ENCODE data around the gene TOMM40.

DNA sequence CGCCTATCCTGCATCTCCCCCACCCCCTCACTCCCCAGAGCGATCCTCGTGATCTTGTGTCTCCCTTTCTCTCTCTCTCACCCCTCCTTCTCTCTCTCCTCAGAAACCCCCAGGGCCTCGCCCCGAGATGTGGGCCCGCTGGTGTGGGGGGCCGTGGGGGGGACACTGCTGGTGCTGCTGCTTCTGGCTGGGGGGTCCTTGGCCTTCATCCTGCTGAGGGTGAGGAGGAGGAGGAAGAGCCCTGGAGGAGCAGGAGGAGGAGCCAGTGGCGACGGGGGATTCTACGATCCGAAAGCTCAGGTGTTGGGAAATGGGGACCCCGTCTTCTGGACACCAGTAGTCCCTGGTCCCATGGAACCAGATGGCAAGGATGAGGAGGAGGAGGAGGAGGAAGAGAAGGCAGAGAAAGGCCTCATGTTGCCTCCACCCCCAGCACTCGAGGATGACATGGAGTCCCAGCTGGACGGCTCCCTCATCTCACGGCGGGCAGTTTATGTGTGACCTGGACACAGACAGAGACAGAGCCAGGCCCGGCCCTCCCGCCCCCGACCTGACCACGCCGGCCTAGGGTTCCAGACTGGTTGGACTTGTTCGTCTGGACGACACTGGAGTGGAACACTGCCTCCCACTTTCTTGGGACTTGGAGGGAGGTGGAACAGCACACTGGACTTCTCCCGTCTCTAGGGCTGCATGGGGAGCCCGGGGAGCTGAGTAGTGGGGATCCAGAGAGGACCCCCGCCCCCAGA is 12.8 kb upstream of the TOMM40 start:
- TF ChIP-seq, protein P1, sequence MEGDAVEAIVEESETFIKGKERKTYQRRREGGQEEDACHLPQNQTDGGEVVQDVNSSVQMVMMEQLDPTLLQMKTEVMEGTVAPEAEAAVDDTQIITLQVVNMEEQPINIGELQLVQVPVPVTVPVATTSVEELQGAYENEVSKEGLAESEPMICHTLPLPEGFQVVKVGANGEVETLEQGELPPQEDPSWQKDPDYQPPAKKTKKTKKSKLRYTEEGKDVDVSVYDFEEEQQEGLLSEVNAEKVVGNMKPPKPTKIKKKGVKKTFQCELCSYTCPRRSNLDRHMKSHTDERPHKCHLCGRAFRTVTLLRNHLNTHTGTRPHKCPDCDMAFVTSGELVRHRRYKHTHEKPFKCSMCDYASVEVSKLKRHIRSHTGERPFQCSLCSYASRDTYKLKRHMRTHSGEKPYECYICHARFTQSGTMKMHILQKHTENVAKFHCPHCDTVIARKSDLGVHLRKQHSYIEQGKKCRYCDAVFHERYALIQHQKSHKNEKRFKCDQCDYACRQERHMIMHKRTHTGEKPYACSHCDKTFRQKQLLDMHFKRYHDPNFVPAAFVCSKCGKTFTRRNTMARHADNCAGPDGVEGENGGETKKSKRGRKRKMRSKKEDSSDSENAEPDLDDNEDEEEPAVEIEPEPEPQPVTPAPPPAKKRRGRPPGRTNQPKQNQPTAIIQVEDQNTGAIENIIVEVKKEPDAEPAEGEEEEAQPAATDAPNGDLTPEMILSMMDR (conservative IDR thresholded peaks at IDR 0.05; ENCODE audit: low read length), result no peak
- no peak for TF ChIP-seq EZH2phosphoT487 (IDR thresholded peaks at IDR 0.05; ENCODE audit: borderline replicate concordance, low read depth, low read length)

Data from OCI-LY7 (cell line).